ENCODE measurements around the gene MPI.

- TF ChIP-seq POLR2AphosphoS5 (IDR thresholded peaks at IDR 0.05; ENCODE audit: low read length) (no peak), ZBTB11 (CRISPR knock-in tag; IDR thresholded peaks at IDR 0.05) (no peak), ZSCAN29 (IDR thresholded peaks at IDR 0.05) (no peak), JUND (IDR thresholded peaks at IDR 0.05; ENCODE audit: low read depth, low read length) (no peak), FOXK2 (IDR thresholded peaks at IDR 0.05) (no peak), RAD21 (IDR thresholded peaks at IDR 0.05; ENCODE audit: insufficient read depth, low read depth, low read length) (no peak), CREB1 (IDR thresholded peaks at IDR 0.05; ENCODE audit: low read depth) (no peak), POLR2A (IDR thresholded peaks at IDR 0.05; ENCODE audit: low read depth, low read length) (no peak), CTCF (IDR thresholded peaks at IDR 0.05 in 2 of 3, conservative IDR thresholded peaks at IDR 0.05 in 1 of 3; ENCODE audit: control insufficient read depth in 2 of 3, extremely low read depth in 1 of 3, insufficient read depth in 1 of 3, low read depth in 3 of 3, low read length in 3 of 3) (no peak)
Measured at GRCh38 chr15:74906067-74906449, 16.2 kb downstream of the MPI start.

Measured in GM12878 (cell line).